BJ (cell line): ENCODE data around the gene CCNQ. TPM values are rescaled to one million over a fixed set of nuclear protein-coding genes. Genes with fewer than 3 reads are reported as not detected.

Experiments used
- CTCF ChIA-PET: fragments of 350-600 bp; formaldehyde crosslinking; extraction: SDS; loops from one replicate; lab custom pipeline; 2021; ENCODE audit warnings: antibody characterized with exemption, inconsistent platforms; lab: Yijun Ruan, JAX
- POLR2A ChIA-PET: fragments of 300-600 bp; sonication (Branson Sonifier 250); formaldehyde crosslinking; extraction: SDS; loops from one replicate; lab custom pipeline; 2021; ENCODE audit warnings: antibody characterized with exemption; lab: Charles Lee
- DNase-seq: peaks from one replicate; pipeline ENCODE4 v3.0.0-alpha.2; 2011; ENCODE audit warnings: low read depth
- H3K27me3 ChIP-seq: 2 replicates; pipeline ENCODE4 v1.6.0; 2011; ENCODE audit warnings: low read length; ENCODE audit not compliant: control insufficient read depth, insufficient read depth
- H3K36me3 ChIP-seq: 2 replicates; pipeline ENCODE4 v1.5.1; 2011; ENCODE audit warnings: low read length; ENCODE audit not compliant: control insufficient read depth, insufficient read depth
- H3K4me3 ChIP-seq: 2 replicates; pipeline ENCODE4 v1.5.1; 2011; ENCODE audit warnings: low read depth, mild to moderate bottlenecking, control low read depth, low read length
- polyA plus RNA-seq: library from polyadenylated mRNA; depleted of rRNA; stranded (reverse); fragments of >200 nt; gene quantifications from 2 replicates; pipeline ENCODE4 v1.2.3, GENCODE V29; 2011
- TF ChIP-seq, protein P1 (sequence below): IDR thresholded peaks from 2 replicates; pipeline ENCODE4 v1.5.1; 2011; ENCODE audit warnings: low read depth, mild to moderate bottlenecking, control low read depth, inconsistent platforms, low read length, moderate library complexity; ENCODE audit not compliant: insufficient read depth

CCNQ gene
- polyA plus RNA-seq, 1 experiment, result 44.0 TPM

GRCh38 chrX:153560466-153560865 is 38.5 kb downstream of the CCNQ start:
- TF ChIP-seq, protein P1, sequence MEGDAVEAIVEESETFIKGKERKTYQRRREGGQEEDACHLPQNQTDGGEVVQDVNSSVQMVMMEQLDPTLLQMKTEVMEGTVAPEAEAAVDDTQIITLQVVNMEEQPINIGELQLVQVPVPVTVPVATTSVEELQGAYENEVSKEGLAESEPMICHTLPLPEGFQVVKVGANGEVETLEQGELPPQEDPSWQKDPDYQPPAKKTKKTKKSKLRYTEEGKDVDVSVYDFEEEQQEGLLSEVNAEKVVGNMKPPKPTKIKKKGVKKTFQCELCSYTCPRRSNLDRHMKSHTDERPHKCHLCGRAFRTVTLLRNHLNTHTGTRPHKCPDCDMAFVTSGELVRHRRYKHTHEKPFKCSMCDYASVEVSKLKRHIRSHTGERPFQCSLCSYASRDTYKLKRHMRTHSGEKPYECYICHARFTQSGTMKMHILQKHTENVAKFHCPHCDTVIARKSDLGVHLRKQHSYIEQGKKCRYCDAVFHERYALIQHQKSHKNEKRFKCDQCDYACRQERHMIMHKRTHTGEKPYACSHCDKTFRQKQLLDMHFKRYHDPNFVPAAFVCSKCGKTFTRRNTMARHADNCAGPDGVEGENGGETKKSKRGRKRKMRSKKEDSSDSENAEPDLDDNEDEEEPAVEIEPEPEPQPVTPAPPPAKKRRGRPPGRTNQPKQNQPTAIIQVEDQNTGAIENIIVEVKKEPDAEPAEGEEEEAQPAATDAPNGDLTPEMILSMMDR, result no peak
- POLR2A ChIA-PET, result no interaction called here
- CTCF ChIA-PET, result interaction anchor here (1.2 to 2.1 kb wide), 3 partner anchors 97 to 527 kb away, joined by 3 to 7 read pairs (median 3); no protein-coding TSS in a partner anchor
- no peak overlapping the region for H3K4me3 ChIP-seq
- H3K27me3 ChIP-seq, result no peaks in the 10 kb centered on the region
- DNase-seq, result no peak
- H3K36me3 ChIP-seq, result no peaks in the 10 kb centered on the region

DNA sequence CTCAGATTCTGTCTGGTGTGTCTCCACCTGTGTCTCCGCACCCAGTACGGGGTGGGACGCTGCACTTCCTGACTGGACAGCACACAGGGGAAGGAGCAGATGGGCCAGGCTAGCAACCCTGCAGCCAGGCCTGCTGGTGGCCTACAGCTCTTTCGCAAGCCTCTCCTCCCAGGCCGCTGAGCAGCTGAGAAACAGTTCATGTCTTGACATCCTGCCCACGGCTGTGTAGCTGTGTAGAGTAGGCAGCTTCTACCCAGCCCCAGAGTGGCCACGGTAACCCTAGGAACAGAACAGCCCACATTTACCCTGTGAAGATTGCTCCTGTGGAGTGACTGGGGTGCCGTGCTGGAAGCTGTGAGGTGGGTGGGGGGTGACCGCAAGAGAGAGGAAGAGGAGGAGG is 38.9 kb downstream of the CCNQ start:
- ChIA-PET POLR2A (no interaction called here), CTCF (interaction anchor here (1.2 to 2.1 kb wide), 3 partner anchors 98 to 527 kb away, joined by 3 to 7 read pairs (median 3); no protein-coding TSS in a partner anchor)
- TF ChIP-seq, protein P1, result no peak
- Histone ChIP-seq H3K4me3 (no peak overlapping the region), H3K36me3 (no peaks in the 10 kb centered on the region), H3K27me3 (no peaks in the 10 kb centered on the region)
- no peak for DNase-seq

- ChIA-PET CTCF (interaction anchor here (6.8 kb wide), 1 partner anchor 110 kb away, joined by 55 read pairs; no protein-coding TSS in a partner anchor), POLR2A (no interaction called here)
- Histone ChIP-seq H3K4me3 (no peak overlapping the region), H3K36me3 (no peaks in the 10 kb centered on the region), H3K27me3 (no peaks in the 10 kb centered on the region)
- no peak for DNase-seq
- TF ChIP-seq, protein P1, result no peak
These were observed 41.2 kb downstream of the CCNQ start for GRCh38 chrX:153557618-153558355.

GRCh38 chrX:153556767-153557166 is 42.2 kb downstream of the CCNQ start:
- TF ChIP-seq, protein P1, result no peak
- POLR2A ChIA-PET, result no interaction called here
- CTCF ChIA-PET, result interaction anchor here (6.8 kb wide), 1 partner anchor 111 kb away, joined by 55 read pairs; no protein-coding TSS in a partner anchor
- H3K36me3 ChIP-seq, result no peaks in the 10 kb centered on the region
- DNase-seq, result no peak
- no peaks in the 10 kb centered on the region for H3K27me3 ChIP-seq
- H3K4me3 ChIP-seq, result no peak overlapping the region

DNA sequence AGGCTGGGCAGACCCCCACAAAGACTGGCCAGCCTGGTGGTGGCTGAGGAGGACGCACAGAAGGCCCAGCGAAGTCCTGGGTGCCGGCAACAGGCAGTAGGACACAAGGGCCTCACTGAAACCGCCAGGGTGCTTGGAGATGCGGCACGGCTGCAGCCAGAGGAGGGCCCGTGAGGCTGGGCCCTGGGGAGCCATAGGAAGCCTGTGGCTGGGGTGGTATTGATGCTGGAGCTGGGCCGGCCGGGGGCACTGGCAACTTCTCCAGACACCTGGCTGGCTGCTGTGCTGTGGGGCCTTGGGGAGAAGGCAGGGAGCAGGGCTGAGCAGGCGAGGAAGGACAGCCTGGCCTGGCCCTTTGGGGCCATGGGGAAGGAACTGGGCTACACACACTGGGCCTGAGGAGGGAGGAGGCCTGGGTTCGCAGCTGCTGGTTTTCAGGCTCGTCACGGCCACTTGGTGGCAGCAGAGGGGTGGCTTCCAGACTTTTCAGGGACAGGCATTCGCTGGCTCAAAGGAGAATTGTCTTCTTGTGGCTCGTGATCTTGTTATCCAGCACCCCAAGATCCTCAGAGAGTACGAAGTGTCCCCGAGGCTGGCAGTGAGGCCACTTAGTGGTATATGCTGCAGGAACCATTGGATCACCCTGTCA is 44.3 kb downstream of the CCNQ start:
- Histone ChIP-seq H3K36me3 (no peaks in the 10 kb centered on the region), H3K4me3 (no peak overlapping the region), H3K27me3 (no peaks in the 10 kb centered on the region)
- TF ChIP-seq, protein P1, result peak; percentile 72
- POLR2A ChIA-PET, result no interaction called here
- DNase-seq, result no peak
- CTCF ChIA-PET, result interaction anchor here (0.6 to 6.8 kb wide), 16 partner anchors 9 to 116 kb away, joined by 3 to 55 read pairs (median 4); partner anchors contain the start of gene DUSP9
